ENCODE results near the gene P4HA2. TPM values are rescaled to one million over a fixed set of nuclear protein-coding genes. Genes with fewer than 3 reads are reported as not detected.

P4HA2 gene
- total RNA-seq, 4 donors from 2014 or later, result 28.8 to 44.7 (median 30.8) TPM

DNA sequence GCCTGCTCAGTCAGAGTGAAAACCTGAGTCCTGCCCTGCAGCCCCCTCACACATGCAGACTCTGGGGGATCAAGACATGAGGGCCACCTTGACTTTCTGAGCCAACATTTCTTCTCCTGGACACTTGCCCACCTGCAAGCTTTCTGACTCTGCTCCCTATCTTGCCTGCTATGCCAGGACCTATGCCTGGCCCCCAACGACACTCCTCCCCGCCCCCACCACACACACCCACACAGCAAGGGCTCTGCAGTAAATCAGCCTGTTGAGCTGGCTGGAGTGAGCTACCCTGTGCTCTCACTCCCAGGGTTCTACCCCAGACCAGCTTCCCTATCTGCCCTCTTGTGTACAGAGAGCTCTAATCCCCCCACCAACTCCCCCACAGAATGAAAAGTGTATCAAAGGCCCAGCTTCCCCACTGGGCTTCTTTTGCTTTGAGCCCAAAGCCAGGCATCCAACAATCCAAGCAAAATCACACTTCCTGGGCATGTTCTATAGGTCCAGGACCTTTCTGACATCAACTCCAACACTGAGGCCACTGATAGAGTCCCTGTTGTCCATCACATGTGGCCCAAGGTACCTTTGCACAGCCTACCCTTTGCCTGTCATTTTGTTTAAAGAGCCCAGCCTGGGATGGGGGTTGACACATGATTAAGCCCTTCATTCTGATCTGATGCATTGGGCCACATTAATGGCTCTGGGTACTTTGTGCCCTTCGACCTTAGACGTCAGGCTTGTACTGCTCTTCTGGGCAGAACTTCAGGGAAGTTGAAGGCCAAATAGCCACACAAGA lies 37.1 kb upstream of the P4HA2 start:
- H3K4me3 ChIP-seq, result no peak overlapping the region
- 59% methylated on average over 4 of the region's 4 CpGs for WGBS
- no peaks in the 10 kb centered on the region for H3K27me3 ChIP-seq
- H3K4me1 ChIP-seq, result peaks cover 58 to 100% (median 100%) of the 10 kb centered on the region in 4 donors
- peak overlapping the region; percentile 99 to 100 (median 99) for H3K27ac ChIP-seq (replicated peaks in 1 of 4)
- TF ChIP-seq, protein P1, sequence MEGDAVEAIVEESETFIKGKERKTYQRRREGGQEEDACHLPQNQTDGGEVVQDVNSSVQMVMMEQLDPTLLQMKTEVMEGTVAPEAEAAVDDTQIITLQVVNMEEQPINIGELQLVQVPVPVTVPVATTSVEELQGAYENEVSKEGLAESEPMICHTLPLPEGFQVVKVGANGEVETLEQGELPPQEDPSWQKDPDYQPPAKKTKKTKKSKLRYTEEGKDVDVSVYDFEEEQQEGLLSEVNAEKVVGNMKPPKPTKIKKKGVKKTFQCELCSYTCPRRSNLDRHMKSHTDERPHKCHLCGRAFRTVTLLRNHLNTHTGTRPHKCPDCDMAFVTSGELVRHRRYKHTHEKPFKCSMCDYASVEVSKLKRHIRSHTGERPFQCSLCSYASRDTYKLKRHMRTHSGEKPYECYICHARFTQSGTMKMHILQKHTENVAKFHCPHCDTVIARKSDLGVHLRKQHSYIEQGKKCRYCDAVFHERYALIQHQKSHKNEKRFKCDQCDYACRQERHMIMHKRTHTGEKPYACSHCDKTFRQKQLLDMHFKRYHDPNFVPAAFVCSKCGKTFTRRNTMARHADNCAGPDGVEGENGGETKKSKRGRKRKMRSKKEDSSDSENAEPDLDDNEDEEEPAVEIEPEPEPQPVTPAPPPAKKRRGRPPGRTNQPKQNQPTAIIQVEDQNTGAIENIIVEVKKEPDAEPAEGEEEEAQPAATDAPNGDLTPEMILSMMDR (IDR thresholded peaks at IDR 0.05), result no peak
- TF ChIP-seq POLR2A (IDR thresholded peaks at IDR 0.05; ENCODE audit: low read depth), result no peak
- no peak for TF ChIP-seq POLR2AphosphoS5 (IDR thresholded peaks at IDR 0.05)
- TF ChIP-seq EP300 (IDR thresholded peaks at IDR 0.05), result no peak
- H3K9me3 ChIP-seq, result no peaks in the 10 kb centered on the region
- peaks cover 0 to 54% (median 32%) of the 10 kb centered on the region in 4 donors for H3K36me3 ChIP-seq
- DNase-seq (ENCODE audit: extremely low spot score), result peak; percentile 62
- intact Hi-C loops (cut with DNase I), result no loop called here

DNA sequence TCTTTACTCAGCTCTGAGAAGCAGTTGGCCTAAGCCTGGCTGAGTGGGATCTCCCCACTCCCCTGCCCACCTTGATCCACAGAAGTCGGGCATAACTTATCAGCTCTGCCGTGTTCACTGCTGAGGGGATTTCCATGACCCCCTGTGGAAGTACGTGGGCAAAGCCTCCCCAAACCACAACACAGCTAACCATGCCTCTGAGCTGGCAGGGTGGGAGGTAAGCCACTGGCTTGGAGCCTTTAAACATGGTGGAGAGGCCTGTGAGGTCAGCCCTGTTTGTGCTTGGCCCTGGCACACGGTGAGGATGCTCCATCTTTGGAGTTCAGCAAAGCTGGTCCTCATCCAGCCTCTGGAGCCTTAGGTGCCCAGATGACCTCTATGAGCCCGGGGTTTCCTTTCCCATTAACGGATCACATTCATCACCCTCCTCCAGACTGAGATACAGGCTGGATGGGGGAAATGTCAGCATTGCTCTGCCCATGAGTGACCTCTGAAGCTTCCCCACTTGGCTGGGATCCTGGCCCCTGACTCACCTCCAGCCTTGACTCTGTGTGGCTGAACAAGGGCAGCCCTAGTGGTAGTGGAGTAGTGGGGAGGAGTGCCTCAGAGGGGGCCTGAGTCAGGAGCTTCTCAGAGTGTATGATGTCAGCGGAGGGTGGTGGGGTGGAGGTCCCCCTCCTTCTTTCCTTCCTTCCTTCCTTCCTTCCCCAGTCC lies 36.1 kb upstream of the P4HA2 start:
- TF ChIP-seq, protein P1 (IDR thresholded peaks at IDR 0.05), result no peak
- TF ChIP-seq POLR2AphosphoS5 (IDR thresholded peaks at IDR 0.05), result peak; percentile 25 to 29
- Histone ChIP-seq H3K4me3 (no peak overlapping the region), H3K27ac (replicated peaks in 1 of 4) (peak overlapping the region; percentile 99 to 100 (median 99)), H3K4me1 (peaks cover 68 to 100% (median 99%) of the 10 kb centered on the region in 4 donors), H3K36me3 (peaks cover 0 to 43% (median 28%) of the 10 kb centered on the region in 4 donors), H3K9me3 (no peaks in the 10 kb centered on the region), H3K27me3 (no peaks in the 10 kb centered on the region)
- DNase-seq (ENCODE audit: extremely low spot score), result peak; percentile 92
- intact Hi-C loops (cut with DNase I), result no loop called here
- WGBS, result 48% methylated on average over 7 of the region's 7 CpGs

GRCh38 chr5:132262882-132263547 lies 35.4 kb upstream of the P4HA2 start:
- H3K27ac ChIP-seq (replicated peaks in 1 of 4), result peak overlapping the region; percentile 99 to 100 (median 99)
- H3K36me3 ChIP-seq, result peaks cover 0 to 36% (median 24%) of the 10 kb centered on the region in 4 donors
- peak; percentile 55 for DNase-seq (ENCODE audit: extremely low spot score)
- no peaks in the 10 kb centered on the region for H3K27me3 ChIP-seq
- 100% methylated on average over 2 of the region's 2 CpGs for WGBS
- H3K9me3 ChIP-seq, result no peaks in the 10 kb centered on the region
- intact Hi-C loops (cut with DNase I), result no loop called here
- H3K4me1 ChIP-seq, result peaks cover 68 to 100% (median 98%) of the 10 kb centered on the region in 4 donors
- TF ChIP-seq POLR2AphosphoS5 (IDR thresholded peaks at IDR 0.05) (no peak), EP300 (IDR thresholded peaks at IDR 0.05) (no peak), POLR2A (IDR thresholded peaks at IDR 0.05; ENCODE audit: low read depth) (no peak)
- TF ChIP-seq, protein P1 (IDR thresholded peaks at IDR 0.05), result no peak
- H3K4me3 ChIP-seq, result no peak overlapping the region

DNA sequence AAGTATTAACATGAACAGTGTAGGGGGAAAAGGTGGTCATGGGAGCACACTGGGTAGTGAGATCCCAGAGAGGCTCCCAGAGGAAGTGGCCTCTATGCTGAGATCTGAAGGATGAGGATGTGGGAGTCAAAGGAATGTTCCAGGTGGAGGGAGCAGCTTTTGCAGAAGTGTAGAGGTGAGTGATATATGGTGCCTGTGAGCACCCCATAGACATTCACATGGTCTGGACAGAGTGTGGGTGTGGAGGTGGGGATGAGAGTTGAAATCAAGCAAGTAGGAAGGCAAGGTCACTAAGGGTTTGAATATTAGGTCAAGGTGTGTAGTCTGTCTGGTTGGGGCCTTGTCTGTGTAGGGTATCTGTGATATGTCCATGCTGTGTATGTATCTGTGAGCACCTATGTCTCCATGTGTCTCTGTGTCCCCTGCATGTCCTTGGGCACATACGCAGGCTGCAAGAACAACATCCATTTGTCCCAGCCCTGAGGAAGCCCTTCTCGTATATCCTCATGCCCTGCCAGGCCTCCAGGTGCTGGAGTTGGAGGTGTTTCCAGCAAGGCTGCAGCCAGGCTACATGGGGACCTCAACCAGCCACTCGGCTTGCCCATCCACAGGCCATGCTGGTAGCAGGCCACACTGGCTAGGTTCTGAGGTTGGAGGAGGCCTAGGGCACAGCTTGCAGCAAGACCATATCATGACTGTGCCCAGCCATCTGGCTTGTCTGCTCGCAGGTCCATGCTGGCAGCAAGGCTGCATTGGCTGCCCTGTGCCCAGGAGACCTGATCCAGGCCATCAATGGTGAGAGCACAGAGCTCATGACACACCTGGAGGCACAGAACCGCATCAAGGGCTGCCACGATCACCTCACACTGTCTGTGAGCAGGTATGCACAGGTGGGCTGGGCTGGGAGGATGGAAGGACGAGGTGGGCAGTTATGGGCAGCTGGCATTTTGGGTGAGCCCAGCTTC lies 34.5 kb upstream of the P4HA2 start:
- peak overlapping the region; percentile 99 to 100 (median 99) for H3K27ac ChIP-seq (replicated peaks in 1 of 4)
- TF ChIP-seq POLR2A (IDR thresholded peaks at IDR 0.05; ENCODE audit: low read depth) (no peak), EP300 (IDR thresholded peaks at IDR 0.05) (no peak), POLR2AphosphoS5 (IDR thresholded peaks at IDR 0.05) (no peak)
- TF ChIP-seq, protein P1 (IDR thresholded peaks at IDR 0.05), result no peak
- DNase-seq (ENCODE audit: extremely low spot score), result peak; percentile 74
- no peaks in the 10 kb centered on the region for H3K27me3 ChIP-seq
- no peaks in the 10 kb centered on the region for H3K9me3 ChIP-seq
- no peak overlapping the region for H3K4me3 ChIP-seq
- H3K36me3 ChIP-seq, result peaks cover 0 to 28% (median 16%) of the 10 kb centered on the region in 4 donors
- intact Hi-C loops (cut with DNase I), result no loop called here
- H3K4me1 ChIP-seq, result peaks cover 70 to 96% (median 91%) of the 10 kb centered on the region in 4 donors
- WGBS, result 85% methylated on average over 5 of the region's 7 CpGs
